WTC11 (cell line): ENCODE measurements around the gene BICC1.

Experiments
- CDX4 ChIP-seq: fragments of 250-450 bp; sonication (Bioruptor Pico); IDR thresholded peaks from 2 replicates; pipeline ENCODE4 v1.9.0; 2021; ENCODE audit warnings: moderate library complexity, mild to moderate bottlenecking, inconsistent platforms, borderline replicate concordance
- TF ChIP-seq, protein P1 (sequence below): fragments of 200-600 bp; IDR thresholded peaks from 2 replicates; pipeline ENCODE4 v1.8.0; 2022; ENCODE audit warnings: antibody characterized with exemption

- TF ChIP-seq CDX4: no peak
- TF ChIP-seq, protein P1, sequence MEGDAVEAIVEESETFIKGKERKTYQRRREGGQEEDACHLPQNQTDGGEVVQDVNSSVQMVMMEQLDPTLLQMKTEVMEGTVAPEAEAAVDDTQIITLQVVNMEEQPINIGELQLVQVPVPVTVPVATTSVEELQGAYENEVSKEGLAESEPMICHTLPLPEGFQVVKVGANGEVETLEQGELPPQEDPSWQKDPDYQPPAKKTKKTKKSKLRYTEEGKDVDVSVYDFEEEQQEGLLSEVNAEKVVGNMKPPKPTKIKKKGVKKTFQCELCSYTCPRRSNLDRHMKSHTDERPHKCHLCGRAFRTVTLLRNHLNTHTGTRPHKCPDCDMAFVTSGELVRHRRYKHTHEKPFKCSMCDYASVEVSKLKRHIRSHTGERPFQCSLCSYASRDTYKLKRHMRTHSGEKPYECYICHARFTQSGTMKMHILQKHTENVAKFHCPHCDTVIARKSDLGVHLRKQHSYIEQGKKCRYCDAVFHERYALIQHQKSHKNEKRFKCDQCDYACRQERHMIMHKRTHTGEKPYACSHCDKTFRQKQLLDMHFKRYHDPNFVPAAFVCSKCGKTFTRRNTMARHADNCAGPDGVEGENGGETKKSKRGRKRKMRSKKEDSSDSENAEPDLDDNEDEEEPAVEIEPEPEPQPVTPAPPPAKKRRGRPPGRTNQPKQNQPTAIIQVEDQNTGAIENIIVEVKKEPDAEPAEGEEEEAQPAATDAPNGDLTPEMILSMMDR: no peak
These were observed 222.0 kb downstream of the BICC1 start for GRCh38 chr10:58734664-58735063.
